IMR-90 (cell line): ENCODE results near the gene COL25A1. TPM values are rescaled to one million over a fixed set of nuclear protein-coding genes. Genes with fewer than 3 reads are reported as not detected.

Experiments
- ATAC-seq: fragments of 200-7000 bp; cut with Tn5 transposase; 2 replicates; pipeline ENCODE4 v1.9.1; 2020; ENCODE audit warnings: low read depth, mild to moderate bottlenecking, moderate library complexity
- BruUV-seq: library from RNA; stranded (reverse); fragments of 400-500 nt; replicated peaks from 2 replicates; lab custom pipeline; 2021; lab: Mats Ljungman, UMichigan
- CTCF ChIA-PET: fragments of 300-600 bp; formaldehyde crosslinking; extraction: SDS; loops from one replicate; lab custom pipeline; 2021; ENCODE audit warnings: antibody characterized with exemption; lab: Yijun Ruan, JAX
- POLR2A ChIA-PET: fragments of 300-600 bp; sonication (Branson Sonifier 250); formaldehyde crosslinking; loops from one replicate; lab custom pipeline; 2022; ENCODE audit warnings: antibody characterized with exemption; ENCODE audit not compliant: unreplicated experiment; lab: Charles Lee
- DNase-seq: peaks from one replicate; pipeline ENCODE4 v3.0.0; 2013
- H2AFZ ChIP-seq: replicated peaks from 2 replicates; pipeline ENCODE3; 2013; ENCODE audit warnings: low read length, mild to moderate bottlenecking; ENCODE audit not compliant: poor library complexity
- H2AK5ac ChIP-seq: 2 replicates; pipeline ENCODE4 v1.6.1; 2013; ENCODE audit warnings: low read depth, low read length, inconsistent platforms
- H2AK9ac ChIP-seq: replicated peaks from 2 replicates; pipeline ENCODE3; 2013; ENCODE audit warnings: mild to moderate bottlenecking, low read depth, low read length, moderate library complexity; ENCODE audit not compliant: poor library complexity
- H2BK120ac ChIP-seq: 2 replicates; pipeline ENCODE4 v1.6.1; 2013; ENCODE audit warnings: low read depth, low read length, inconsistent platforms
- H2BK15ac ChIP-seq: 3 replicates; pipeline ENCODE4 v1.6.1; 2013; ENCODE audit warnings: low read depth, low read length, inconsistent platforms
- H2BK20ac ChIP-seq: 2 replicates; pipeline ENCODE4 v1.6.1; 2013; ENCODE audit warnings: low read depth, mild to moderate bottlenecking, inconsistent platforms, low read length, moderate library complexity
- H2BK5ac ChIP-seq: 2 replicates; pipeline ENCODE4 v1.6.1; 2013; ENCODE audit warnings: mild to moderate bottlenecking, low read depth, low read length, inconsistent platforms; ENCODE audit not compliant: poor library complexity, severe bottlenecking
- H3K14ac ChIP-seq: replicated peaks from 2 replicates; pipeline ENCODE4 v1.6.1; 2013; ENCODE audit warnings: low read depth, low read length, inconsistent platforms
- H3K18ac ChIP-seq: 2 replicates; pipeline ENCODE4 v1.6.1; 2013; ENCODE audit warnings: low read depth, low read length, control low read depth
- H3K23ac ChIP-seq: 2 replicates; pipeline ENCODE4 v1.6.1; 2013; ENCODE audit warnings: low read depth, low read length, inconsistent platforms
- H3K27ac ChIP-seq: 2 replicates; pipeline ENCODE4 v1.5.1; 2013; ENCODE audit warnings: mild to moderate bottlenecking, control low read depth, low read length; ENCODE audit not compliant: insufficient read depth
- H3K27me3 ChIP-seq: 2 replicates; pipeline ENCODE4 v1.6.1; 2013; ENCODE audit warnings: low read length; ENCODE audit not compliant: control insufficient read depth, insufficient read depth
- H3K36me3 ChIP-seq: 2 replicates; pipeline ENCODE4 v1.6.1; 2013; ENCODE audit warnings: low read length, mixed read lengths; ENCODE audit not compliant: control insufficient read depth, insufficient read depth
- H3K4ac ChIP-seq: 2 replicates; pipeline ENCODE4 v1.6.1; 2013; ENCODE audit warnings: low read depth, low read length, inconsistent platforms
- H3K4me1 ChIP-seq: 2 replicates; pipeline ENCODE4 v1.6.1; 2013; ENCODE audit warnings: low read length, mixed read lengths; ENCODE audit not compliant: control insufficient read depth, insufficient read depth
- H3K4me2 ChIP-seq: 2 replicates; pipeline ENCODE4 v1.6.1; 2013; ENCODE audit warnings: low read depth, mild to moderate bottlenecking, control low read depth, low read length, moderate library complexity
- H3K4me3 ChIP-seq: 2 replicates; pipeline ENCODE4 v1.5.1; 2013; ENCODE audit warnings: low read depth, mild to moderate bottlenecking, control low read depth, low read length, moderate library complexity; ENCODE audit not compliant: insufficient read depth
- H3K56ac ChIP-seq: 2 replicates; pipeline ENCODE4 v1.6.1; 2013; ENCODE audit warnings: low read length, inconsistent platforms; ENCODE audit not compliant: insufficient read depth; ENCODE audit errors: extremely low read depth
- H3K79me1 ChIP-seq, 2 experiments: 2 replicates each; pipeline ENCODE4 v1.6.1; 2013; ENCODE audit warnings: low read length in 2 of 2, inconsistent platforms in 1 of 2, low read depth in 1 of 2
- H3K9ac ChIP-seq: 2 replicates; pipeline ENCODE4 v1.6.1; 2013; ENCODE audit warnings: low read depth, low read length, control low read depth
- H3K9me1 ChIP-seq: 2 replicates; pipeline ENCODE4 v1.6.1; 2013; ENCODE audit warnings: low read length, inconsistent platforms; ENCODE audit not compliant: insufficient read depth
- H3K9me3 ChIP-seq: 2 replicates; pipeline ENCODE4 v1.6.1; 2013; ENCODE audit warnings: low read length; ENCODE audit not compliant: control insufficient read depth, insufficient read depth
- H4K20me1 ChIP-seq: 2 replicates; pipeline ENCODE4 v1.6.1; 2013; ENCODE audit warnings: low read length, inconsistent platforms; ENCODE audit not compliant: insufficient read depth
- H4K5ac ChIP-seq: 2 replicates; pipeline ENCODE4 v1.6.1; 2013; ENCODE audit warnings: mild to moderate bottlenecking, low read depth, low read length, control low read depth
- H4K8ac ChIP-seq, 2 experiments: 2 replicates each; pipeline ENCODE4 v1.6.1; 2013; ENCODE audit warnings: low read depth in 2 of 2, low read length in 2 of 2, control low read depth in 1 of 2, inconsistent platforms in 1 of 2
- H4K91ac ChIP-seq: 2 replicates; pipeline ENCODE4 v1.6.1; 2013; ENCODE audit warnings: low read depth, low read length, inconsistent platforms; ENCODE audit not compliant: insufficient read depth
- MXI1 ChIP-seq: IDR thresholded peaks from 2 replicates; pipeline ENCODE4 v1.6.1; 2012; ENCODE audit warnings: low read depth, mild to moderate bottlenecking, low read length, moderate library complexity, borderline replicate concordance
- NFE2L2 ChIP-seq: fragments of 150-350 bp; IDR thresholded peaks from 2 replicates; pipeline ENCODE4 v1.6.1; 2016; ENCODE audit warnings: low read depth, mild to moderate bottlenecking, low read length
- POLR2A ChIP-seq: IDR thresholded peaks from 2 replicates; pipeline ENCODE4 v1.6.1; 2012; ENCODE audit warnings: mild to moderate bottlenecking, low read depth, low read length
- RAD21 ChIP-seq: IDR thresholded peaks from 2 replicates; pipeline ENCODE4 v1.6.1; 2012; ENCODE audit warnings: low read length, improper control_type of control experiment
- RCOR1 ChIP-seq: IDR thresholded peaks from 2 replicates; pipeline ENCODE4 v1.6.1; 2012; ENCODE audit warnings: mild to moderate bottlenecking, low read length, improper control_type of control experiment; ENCODE audit not compliant: insufficient replicate concordance
- SMC3 ChIP-seq: fragments of 150-350 bp; IDR thresholded peaks from 2 replicates; pipeline ENCODE4 v1.6.1; 2016; ENCODE audit warnings: low read depth, mild to moderate bottlenecking, antibody characterized with exemption, low read length, moderate library complexity
- WGBS, 2 experiments: methylation state at CpG; one replicate each; pipeline versions ENCODE4 v1.1.5 to v1.1.7; 2013; ENCODE audit warnings: missing lambda C conversion rate in 2 of 2; ENCODE audit not compliant: insufficient read length in 1 of 2; ENCODE audit errors: extremely low coverage in 2 of 2; 5-methylcytosine and 5-hydroxymethylcytosine counted together
- dilution Hi-C: fragments of 300-500 bp; cut with HindIII; formaldehyde crosslinking; loops from one replicate; pipeline ENCODE4 v1.14.3; 2018; ENCODE audit warnings: low sequenced_read_pairs; ENCODE audit not compliant: unreplicated experiment
- in situ Hi-C: fragments of 300-500 bp; cut with MboI; formaldehyde crosslinking; loops from 3 replicates; pipeline ENCODE4 v1.14.3; 2019; ENCODE audit warnings: low sequenced_read_pairs, inconsistent platforms, mixed read lengths
- intact Hi-C: fragments of 100-400 bp; cut with micrococcal nuclease; formaldehyde crosslinking; loops from 2 replicates; pipeline ENCODE4 v1.10.0; 2022
- polyA plus RNA-seq, 3 experiments: library from polyadenylated mRNA; depleted of rRNA; stranded (reverse); fragments of >200 nt; gene quantifications; 2 replicates each; pipeline ENCODE4 v1.2.3, GENCODE V29; 2012; ENCODE audit warnings: low replicate concordance in 1 of 3
- total RNA-seq: library from RNA; depleted of rRNA; stranded (reverse); fragments of >200 nt; gene quantifications from 2 replicates; pipeline ENCODE4 v1.2.3, GENCODE V29; 2012

Gene COL25A1
- total and polyA plus RNA-seq, 2 of the 4 experiments (the other 2 are of a cell fraction) = under 0.01 to 0.05 TPM

DNA sequence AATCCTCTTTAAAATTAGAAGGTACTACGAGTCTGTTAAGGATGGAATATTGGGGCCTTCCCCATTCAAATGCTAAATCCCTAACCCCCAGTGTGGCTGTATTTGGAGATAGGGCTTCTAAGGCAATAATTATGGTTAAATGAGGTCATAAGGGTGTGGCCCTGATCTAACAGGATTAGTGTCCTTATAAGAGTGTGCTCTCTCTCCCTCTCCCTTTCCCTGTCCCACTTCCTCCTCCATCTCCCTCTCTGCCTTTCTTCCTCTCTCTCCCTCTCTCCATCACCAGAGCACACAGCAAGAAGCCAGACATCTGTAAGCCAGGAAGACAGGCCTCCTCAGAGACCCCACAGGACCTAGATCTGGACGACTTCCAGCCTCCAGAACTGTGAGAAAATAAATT is 116.9 kb downstream of the COL25A1 start:
- Histone ChIP-seq H2AFZ (no peak overlapping the region), H3K18ac (no peak overlapping the region), H2BK20ac (no peak overlapping the region), H3K4me2 (no peak overlapping the region), H3K79me1 (no peaks in the 10 kb centered on the region), H3K4me3 (no peak overlapping the region), H3K14ac (no peak overlapping the region), H3K9ac (no peak overlapping the region), H3K56ac (no peak overlapping the region), H4K91ac (no peak overlapping the region), H3K27me3 (no peaks in the 10 kb centered on the region; the same call in 1 of the 2 replicates), H4K20me1 (no peaks in the 10 kb centered on the region), H3K4me1 (no peaks in the 10 kb centered on the region), H2AK9ac (no peak overlapping the region), H4K8ac (no peak overlapping the region), H3K9me3 (no peaks in the 10 kb centered on the region), H3K4ac (no peak overlapping the region), H3K9me1 (no peaks in the 10 kb centered on the region), H4K5ac (no peak overlapping the region), H3K27ac (no peak overlapping the region), H3K36me3 (no peaks in the 10 kb centered on the region), H2BK15ac (no peak overlapping the region), H2BK5ac (no peak overlapping the region), H3K23ac (no peak overlapping the region), H2BK120ac (no peak overlapping the region), H2AK5ac (no peak overlapping the region)
- in situ Hi-C loops (no loop called here), intact Hi-C loops (no loop called here), dilution Hi-C loops (no loop called here)
- DNase-seq (no peak), ATAC-seq (no peak)
- ChIA-PET POLR2A (no interaction called here), CTCF (no interaction called here)
- no peak for TF ChIP-seq POLR2A
- TF ChIP-seq RCOR1 = no peak
- TF ChIP-seq RAD21 = no peak
- no peak for TF ChIP-seq MXI1
- TF ChIP-seq SMC3 = no peak
- TF ChIP-seq NFE2L2 = no peak
- BruUV-seq = no TSS peak
- WGBS, 2 experiments = no CpG with 5 or more reads among the region's 2 CpGs
